GM18873 (cell line): ENCODE data around the gene ZNF610.
"Not testable (repeated sequence)": the region's sequence is repeated elsewhere in the genome, so short reads cannot be mapped to it uniquely, and the experiment has no call there.

Experiments used
- ATAC-seq: cut with Tn5 transposase; IDR thresholded peaks from one replicate; pipeline ENCODE4 v1.9.1; 2021; ENCODE audit warnings: mild to moderate bottlenecking, moderate library complexity, moderate number of reproducible peaks; ENCODE audit not compliant: unreplicated experiment, low FRiP score

The ZNF610 gene

GRCh38 chr19:52336117-52336790, at the start of gene ZNF610:
ZNF610 (plus strand) TSS chr19:52336243; CDS start chr19:52349173, 12,930 bp downstream.
- no peak for ATAC-seq

DNA sequence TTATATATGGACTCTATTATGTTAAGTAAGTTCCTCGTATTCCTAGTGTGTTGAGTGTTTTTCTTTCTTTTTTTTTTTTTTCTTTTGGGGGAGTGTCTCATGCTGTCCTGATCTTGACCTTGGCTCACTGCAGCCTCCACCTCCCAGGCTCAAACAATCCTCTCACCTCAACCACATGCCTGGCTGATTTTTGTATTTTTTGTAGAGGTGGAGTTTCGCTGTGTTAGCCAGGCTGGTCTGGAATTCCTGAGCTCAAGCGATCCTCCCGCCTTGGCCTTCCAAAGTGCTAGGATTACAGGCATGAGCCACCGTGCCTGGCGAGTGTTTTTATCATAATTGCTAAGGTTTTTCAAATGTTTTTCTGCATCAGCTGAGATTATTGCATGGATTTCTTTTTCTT, 49.8 kb upstream of the ZNF610 start:
- no peak for ATAC-seq

DNA sequence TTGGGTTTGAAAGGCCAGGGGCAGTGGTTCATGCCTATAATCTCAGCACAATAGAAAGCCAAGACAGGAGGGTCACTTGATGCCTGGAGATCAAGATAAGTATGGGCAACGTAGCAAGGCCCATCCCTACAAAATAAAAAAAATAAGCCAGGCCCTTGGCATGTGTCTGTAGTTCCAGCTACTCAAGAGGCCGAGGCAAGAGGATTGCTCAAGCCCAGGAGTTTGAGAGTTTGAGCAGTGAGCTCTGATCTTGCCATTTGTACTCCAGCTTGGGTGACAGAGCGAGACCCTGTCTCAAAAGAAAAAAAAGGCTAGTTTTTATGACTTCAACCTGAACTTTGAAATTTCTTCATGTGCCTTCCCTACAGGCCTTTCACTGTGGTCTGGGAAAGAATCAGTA, 44.3 kb upstream of the ZNF610 start:
- ATAC-seq, result no peak

GRCh38 chr19:52292946-52293345, 43.1 kb upstream of the ZNF610 start:
- not testable (repeated sequence) for ATAC-seq

DNA sequence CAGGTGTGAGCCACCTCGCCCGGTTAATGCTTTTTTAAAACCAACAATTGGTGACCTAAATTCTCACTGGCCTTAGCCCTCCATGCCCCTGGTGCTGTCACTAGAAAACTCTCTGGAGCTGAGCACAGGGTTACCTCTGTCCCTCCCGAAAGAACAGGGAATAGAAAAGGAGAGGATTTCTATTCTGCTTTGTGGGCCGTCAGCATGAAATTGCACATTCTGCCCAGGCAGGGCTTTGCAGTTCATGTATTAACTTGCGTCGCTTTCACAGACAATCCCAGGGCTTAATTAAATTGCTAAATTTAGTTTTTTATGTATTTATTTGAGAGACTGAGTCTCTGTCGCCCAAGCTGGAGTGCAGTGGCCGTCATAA, 39.7 kb upstream of the ZNF610 start:
- no peak for ATAC-seq

DNA sequence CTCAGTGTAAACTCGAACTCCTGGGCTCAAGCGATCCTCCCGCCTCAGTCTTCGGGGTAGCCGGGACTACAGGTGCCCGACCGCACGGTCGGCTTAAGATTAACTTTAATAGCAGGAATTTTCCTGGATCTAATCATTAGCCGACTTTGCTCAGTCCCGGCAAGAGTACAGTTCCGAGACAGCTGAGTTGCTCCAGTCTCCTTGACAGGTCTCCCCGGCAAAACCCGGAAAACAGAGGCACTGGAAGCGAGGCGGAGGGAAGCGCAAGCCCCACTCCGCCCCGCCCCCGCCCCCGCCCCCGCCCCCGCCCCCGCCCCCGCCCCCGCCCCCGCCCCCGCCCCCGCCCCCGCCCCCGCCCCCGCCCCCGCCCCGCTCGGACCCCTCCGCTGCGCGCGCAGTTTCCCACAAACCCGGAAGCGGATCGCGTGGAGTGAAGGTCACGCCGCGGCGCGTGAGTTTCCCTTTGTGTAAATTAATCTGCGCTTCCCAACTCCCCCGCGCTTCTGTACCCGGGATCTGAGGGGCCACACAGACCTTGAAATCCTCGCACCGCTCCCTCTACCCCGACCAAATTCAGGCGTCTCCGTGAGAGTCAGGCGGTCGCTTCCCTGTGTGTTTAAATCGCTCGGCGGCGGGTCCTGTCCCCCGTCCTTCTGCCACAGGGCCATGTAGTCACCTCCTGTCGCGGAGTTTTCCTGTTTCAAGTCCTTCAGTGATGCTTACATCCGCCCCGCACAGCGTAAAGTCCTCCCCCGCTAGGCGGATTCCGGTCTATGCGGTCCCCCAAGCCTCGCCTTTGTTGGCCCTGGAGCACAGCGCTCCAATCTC, 39.1 kb upstream of the ZNF610 start, which contains the start of gene ZNF480:
ZNF480 (plus strand) TSS at position 397 of the 828 bp plus-strand sequence. CDS start 3,244 bp downstream, outside the sequence.
- ATAC-seq, result no peak

GRCh38 chr19:52297601-52298364, 38.3 kb upstream of the ZNF610 start:
- ATAC-seq, result no peak

DNA sequence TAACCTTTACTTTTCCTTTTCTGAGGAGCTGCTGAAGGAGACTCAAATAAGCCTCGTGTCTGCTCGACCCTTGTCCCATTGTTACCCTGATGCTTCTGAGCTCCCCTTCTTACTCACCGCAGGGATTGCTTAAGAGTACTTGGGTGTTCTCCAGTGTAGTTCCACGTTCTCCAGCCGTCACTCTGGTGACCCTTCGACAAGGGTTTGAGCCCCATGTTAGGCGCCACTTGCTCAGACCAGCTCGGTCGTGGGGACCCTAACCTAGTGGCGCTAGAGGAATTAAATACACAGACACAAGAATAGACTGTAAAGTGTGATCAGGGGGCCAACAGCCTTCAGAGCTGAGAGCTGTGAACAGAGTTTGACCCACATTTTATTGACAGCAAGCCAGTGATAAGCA, 28.8 kb upstream of the ZNF610 start:
- ATAC-seq, result no peak

DNA sequence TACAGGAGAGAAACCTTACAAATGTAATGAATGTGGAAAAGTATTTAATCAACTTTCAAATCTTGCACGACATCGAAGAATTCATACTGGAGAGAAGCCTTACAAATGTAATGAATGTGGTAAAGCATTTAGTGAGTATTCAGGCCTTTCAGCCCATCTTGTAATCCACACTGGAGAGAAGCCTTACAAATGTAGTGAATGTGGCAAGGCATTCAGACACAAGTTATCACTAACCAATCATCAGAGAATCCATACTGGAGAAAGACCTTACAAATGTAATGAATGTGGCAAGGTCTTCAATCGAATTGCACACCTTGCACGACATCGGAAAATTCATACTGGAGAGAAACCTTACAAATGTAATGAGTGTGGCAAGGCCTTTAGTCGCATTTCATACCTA, 13.6 kb upstream of the ZNF610 start:
- no peak for ATAC-seq

DNA sequence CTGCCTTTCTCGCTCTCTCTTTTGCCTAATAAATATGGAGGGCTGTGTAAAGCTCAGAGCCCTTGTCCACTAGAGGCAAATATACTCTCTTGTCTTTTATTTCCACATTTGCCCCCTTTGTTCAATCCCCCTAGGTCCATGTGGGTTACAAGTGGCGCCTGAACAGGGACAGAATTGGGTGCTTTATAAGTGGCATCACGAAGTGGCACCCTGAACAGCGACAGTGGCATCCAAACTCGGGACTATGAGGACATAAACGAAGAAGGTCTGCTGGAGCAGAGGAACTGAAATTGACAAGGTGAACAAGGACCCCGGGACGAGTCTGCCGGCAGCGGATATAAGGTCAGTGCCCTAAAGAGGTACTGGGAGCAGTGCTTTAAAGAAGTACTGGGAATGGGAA, 4.3 kb upstream of the ZNF610 start:
- ATAC-seq, result no peak

GRCh38 chr19:52335768-52336116, 301 bp upstream of the ZNF610 start:
- no peak for ATAC-seq

GRCh38 chr19:52336791-52337381, 843 bp downstream of the ZNF610 start:
- ATAC-seq, result no peak

DNA sequence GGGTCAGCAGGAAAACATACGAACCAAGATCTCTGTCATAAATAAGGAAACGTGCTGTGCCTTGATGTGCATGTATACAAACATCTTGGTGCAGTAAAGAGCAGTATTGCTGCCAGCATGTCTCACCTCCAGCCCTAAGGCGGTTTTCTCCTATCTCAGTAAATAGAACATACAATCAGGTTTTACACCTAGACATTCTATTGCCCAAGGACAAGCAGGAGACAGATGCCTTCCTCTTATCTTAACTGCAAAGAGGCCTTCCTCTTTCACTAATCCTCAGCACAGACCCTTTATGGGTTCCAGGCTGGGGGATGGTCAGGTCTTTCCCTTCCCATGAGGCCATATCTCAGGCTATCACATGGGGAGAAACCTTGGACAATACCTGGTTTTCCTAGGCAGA, 3.0 kb downstream of the ZNF610 start:
- ATAC-seq, result not testable (repeated sequence)

GRCh38 chr19:52343548-52343947, 7.5 kb downstream of the ZNF610 start:
- no peak for ATAC-seq

- ATAC-seq, result no peak
Measured at GRCh38 chr19:52345162-52345561, 9.1 kb downstream of the ZNF610 start.

DNA sequence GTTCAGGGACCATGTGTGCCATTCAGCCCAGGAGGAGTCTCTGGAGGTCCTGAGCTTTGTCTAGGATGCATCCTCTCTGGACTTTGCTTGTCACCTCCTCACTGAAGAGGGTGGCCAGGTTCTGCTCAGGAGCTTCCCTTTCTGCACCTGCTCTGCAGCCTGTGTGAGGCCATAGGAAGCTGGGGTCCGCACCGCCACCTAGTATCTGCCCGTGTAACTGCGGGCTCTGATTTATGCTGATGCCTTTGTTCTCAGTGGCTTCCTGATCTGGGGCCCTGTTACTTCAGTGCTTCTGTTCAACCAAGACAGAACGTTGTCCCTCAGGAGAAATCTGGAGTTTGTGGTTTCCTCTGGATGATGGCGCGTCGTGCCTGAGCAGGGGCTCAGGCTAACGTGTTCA, 15.5 kb downstream of the ZNF610 start:
- no peak for ATAC-seq

DNA sequence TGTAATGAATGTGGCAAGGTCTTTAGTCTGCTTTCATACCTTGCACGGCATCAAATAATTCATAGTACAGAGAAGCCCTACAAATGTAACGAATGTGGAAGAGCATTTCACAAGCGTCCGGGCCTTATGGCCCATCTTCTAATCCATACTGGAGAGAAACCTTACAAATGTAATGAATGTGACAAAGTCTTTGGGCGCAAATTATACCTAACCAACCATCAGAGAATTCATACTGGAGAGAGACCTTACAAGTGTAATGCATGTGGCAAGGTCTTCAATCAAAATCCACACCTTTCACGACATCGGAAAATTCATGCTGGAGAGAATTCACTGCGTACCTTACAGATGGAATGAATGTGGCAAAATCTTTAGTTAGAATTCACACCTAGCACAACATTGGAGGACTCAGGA, 30.4 kb downstream of the ZNF610 start:
- no peak for ATAC-seq

DNA sequence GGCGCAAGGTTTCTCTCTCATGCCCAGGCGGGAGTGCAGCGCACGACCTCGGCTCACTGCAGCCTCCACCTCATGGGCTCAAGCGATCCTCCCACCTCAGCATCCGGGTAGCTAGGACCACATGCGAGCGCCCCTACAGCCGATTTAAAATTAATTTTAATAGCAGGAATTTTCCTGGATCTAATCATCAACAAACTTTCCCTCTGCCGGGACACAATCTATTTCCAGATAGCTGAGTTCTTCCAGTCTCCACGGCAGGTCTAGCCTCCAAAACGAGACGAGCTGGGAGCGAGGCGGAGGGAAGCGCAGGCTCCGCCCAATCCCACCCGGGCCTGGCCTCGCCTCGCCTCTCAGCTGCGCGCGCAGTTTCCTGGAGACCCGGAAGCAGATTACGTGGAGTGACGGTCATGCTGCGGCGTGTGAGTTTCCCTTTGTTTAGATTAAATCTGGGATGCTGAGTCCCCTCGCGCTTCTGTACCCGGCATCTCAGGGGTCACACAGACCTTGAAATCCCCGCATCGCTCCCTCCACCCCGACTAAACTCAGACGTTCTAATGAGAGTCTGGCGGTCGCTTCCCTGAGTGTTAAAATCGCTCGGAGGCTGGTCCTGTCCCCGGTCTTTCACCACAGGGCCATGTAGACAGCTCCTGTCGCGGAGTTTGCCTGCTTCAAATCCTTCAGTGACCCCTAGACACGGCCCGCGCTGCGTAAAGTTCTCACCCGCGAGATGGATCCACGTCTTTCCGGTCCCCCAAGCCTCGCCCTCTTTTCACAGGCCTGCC, 33.7 kb downstream of the ZNF610 start, which contains the start of gene ZNF880:
ZNF880 (plus strand) TSS at position 365 of the 782 bp plus-strand sequence; CDS start at position 408, 43 bp downstream.
- no peak for ATAC-seq

GRCh38 chr19:52370341-52370710, 34.3 kb downstream of the ZNF610 start:
- no peak for ATAC-seq

GRCh38 chr19:52391135-52391534, 55.1 kb downstream of the ZNF610 start:
- ATAC-seq, result no peak
